ENCODE data around the gene MPZL3.

Gene MPZL3

DNA sequence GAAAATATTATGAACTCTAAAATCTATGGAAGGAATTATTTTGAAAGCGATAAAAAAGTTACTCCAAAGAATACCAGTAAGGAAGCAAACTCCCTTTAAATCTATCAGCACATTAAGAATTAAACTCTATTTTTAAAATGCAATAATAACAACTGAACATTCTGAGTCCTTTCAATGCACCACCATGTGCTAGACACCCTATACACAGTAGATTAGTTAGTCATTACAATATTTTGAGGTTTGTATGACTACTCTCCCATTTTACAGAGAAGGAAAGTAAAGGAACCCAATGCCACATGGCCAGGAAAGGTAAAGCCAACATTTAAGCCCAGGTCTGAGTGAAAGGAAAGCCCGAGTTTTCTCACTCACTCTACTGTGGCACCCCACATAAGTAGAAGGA is 45.1 kb downstream of the MPZL3 start:
- TF ChIP-seq, protein P1, sequence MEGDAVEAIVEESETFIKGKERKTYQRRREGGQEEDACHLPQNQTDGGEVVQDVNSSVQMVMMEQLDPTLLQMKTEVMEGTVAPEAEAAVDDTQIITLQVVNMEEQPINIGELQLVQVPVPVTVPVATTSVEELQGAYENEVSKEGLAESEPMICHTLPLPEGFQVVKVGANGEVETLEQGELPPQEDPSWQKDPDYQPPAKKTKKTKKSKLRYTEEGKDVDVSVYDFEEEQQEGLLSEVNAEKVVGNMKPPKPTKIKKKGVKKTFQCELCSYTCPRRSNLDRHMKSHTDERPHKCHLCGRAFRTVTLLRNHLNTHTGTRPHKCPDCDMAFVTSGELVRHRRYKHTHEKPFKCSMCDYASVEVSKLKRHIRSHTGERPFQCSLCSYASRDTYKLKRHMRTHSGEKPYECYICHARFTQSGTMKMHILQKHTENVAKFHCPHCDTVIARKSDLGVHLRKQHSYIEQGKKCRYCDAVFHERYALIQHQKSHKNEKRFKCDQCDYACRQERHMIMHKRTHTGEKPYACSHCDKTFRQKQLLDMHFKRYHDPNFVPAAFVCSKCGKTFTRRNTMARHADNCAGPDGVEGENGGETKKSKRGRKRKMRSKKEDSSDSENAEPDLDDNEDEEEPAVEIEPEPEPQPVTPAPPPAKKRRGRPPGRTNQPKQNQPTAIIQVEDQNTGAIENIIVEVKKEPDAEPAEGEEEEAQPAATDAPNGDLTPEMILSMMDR (IDR thresholded peaks at IDR 0.05), result no peak
- TF ChIP-seq ZFX (IDR thresholded peaks at IDR 0.05; ENCODE audit: borderline replicate concordance), result no peak
- no peak overlapping the region for H3K27ac ChIP-seq

DNA sequence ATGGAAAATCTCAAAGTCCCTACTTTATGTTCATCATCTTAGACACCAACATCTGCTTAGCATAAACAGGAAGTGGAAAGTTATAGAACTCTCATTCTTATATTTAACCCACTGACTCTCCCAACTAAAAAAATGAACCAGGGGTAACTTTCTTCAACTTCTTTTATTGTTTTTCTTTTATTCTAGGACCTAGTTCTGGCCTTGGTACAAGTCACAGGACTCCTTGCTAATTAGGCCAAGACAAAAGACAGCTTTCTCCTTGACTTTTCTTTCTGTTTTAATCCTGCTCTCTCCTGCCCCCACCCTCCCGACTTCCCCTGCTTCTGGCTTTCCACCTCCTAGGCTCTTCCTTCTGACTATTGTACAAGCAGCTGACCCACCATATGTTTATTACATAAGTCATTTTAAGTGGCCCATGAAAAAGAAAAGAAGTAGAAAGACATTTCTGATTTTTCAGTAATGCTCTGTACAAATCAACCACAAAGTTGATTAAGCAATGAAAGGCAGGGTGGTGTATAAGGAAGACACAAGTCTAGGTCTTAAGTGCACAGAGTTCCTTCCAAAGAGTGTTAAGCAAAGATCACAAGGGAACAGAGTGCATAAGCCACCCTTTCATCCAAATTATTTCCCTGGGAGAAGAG is 45.7 kb downstream of the MPZL3 start:
- H3K27ac ChIP-seq, result no peak overlapping the region
- TF ChIP-seq, protein P1 (IDR thresholded peaks at IDR 0.05), result no peak
- no peak for TF ChIP-seq ZFX (IDR thresholded peaks at IDR 0.05; ENCODE audit: borderline replicate concordance)

DNA sequence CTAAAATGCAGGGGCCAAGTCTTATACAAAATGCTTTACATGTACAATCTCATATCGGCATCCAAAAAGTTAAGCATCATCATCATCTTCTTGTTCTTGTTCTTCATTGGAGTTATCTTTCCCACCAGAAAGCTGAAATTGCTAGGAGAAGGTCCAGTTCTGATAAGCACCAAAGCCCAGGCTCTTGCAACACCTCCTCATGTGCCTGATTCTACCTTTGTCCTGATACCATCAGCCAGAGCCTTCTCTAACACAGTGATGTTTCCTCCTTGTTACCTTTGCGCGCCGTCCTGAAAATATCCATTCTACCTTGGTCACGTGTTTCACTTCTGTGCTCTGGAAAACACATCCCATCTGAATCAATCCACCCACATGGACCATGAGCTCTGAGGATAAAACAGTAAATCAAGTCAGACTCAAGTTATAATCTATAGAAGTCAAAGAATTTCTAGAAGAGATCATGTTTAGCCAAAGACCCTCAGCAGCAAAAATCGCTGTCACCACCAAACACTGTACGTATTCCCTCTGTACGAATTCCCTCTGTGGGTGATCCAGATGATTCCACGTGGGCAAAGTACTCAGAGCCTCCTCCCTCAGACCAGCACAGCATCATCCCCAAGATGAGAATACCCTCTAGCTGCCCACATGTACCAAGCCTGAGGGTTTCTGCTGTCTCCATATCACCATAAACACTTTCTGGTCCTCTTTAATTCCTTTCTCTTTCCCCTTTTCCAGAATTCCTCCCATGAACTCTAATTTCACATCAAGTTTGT is 46.4 kb downstream of the MPZL3 start:
- TF ChIP-seq ZFX (IDR thresholded peaks at IDR 0.05; ENCODE audit: borderline replicate concordance), result no peak
- TF ChIP-seq, protein P1 (IDR thresholded peaks at IDR 0.05), result no peak

DNA sequence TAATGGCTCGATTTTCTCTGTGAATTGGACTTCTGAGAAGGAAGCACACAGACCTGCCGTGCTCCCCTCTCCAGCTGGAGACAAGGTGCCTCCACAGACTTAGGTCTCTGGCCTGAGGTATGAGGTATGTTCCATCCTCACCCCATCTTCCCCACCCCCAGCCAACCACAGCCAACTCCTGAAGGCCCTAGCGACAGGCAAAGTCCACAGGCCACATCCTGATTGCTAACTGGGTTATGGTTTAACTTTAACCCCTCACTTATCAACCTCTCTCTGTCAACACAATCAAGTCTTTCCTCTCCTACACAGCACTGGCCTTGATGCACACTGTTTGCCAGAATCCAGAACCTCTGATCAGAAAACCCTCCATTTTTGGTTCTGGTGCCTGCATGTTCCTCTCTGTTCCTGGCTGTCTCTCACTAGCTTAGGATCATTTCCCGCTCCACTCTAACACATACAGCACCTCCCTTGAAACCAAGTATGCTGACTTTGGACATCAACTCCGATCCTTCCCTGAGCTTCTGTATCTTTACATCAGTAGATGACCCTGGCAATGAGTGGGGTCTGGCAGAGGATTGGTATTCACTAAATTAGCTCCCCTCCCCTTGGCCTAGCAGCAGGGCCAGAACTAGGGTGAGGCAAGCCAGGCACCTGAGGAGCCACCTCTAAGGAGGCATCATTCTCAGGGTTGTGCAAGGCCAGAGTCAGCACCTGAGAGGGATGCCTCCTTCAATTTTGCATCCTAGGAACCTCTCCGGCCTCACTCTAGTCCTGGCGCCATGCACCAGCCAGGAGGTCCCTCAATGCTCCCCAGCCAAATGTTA is 49.4 kb downstream of the MPZL3 start:
- TF ChIP-seq, protein P1 (IDR thresholded peaks at IDR 0.05), result no peak
- TF ChIP-seq ZFX (IDR thresholded peaks at IDR 0.05; ENCODE audit: borderline replicate concordance), result no peak
- H3K27ac ChIP-seq, result no peak overlapping the region

More for the DNA sequence above, 46.4 kb downstream of the MPZL3 start:
- H3K27ac ChIP-seq, result no peak overlapping the region

DNA sequence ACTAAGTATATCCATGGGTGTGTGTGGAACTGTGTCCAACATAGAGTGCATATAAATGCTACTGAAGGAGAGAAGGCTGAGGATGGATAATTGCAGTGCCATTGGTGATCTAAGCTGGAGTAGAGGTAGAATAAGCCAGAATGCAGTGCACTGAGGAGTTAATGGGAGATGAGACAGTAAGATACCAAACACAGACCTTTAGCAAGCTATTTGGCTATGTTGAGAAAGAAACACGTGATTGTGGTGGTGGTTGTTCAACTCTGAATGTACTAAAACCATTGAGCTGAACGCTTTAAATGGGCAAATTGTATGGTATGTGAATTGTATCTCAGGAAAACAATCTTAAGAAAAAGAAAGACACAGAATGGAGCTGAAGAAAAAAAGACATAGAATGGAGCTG is 50.2 kb downstream of the MPZL3 start:
- TF ChIP-seq ZFX (IDR thresholded peaks at IDR 0.05; ENCODE audit: borderline replicate concordance), result no peak
- TF ChIP-seq, protein P1 (IDR thresholded peaks at IDR 0.05), result no peak
- no peak overlapping the region for H3K27ac ChIP-seq

DNA sequence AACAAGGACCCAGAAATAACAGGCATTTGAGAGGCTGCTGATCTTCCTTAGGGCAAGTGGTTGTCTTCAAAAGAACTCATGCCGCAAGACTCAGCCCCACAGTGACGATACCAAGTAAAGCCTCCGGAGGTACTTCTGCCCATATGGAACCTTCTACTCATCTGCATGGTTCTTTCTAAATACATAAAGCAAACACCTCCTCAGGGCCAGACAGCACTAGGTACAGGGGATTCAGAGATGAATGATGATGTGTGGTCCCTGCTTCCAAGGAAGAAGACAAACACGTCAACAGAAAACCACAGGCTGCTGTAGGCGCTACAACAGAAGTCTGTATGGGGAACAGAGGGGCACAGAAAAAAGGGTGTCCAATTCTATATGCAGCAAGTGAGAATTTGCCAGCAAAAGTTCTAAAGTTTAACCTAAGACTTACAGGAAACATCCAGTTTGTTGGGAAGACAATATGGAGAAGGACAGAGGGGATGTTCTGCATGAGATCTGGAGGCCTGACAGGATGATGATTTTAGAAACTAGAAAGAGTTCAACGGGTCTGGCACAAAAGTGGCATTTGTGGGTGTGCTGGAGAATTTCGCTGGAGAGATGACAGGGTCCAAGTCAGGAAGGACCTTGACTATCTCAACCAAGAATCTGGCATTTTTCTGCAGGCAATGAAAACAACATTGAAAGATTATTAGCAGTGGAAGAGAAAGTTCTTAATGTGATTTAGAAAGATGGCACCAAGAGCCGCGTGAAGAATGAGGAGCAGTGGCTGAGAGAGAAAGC is 51.1 kb downstream of the MPZL3 start:
- TF ChIP-seq ZFX (IDR thresholded peaks at IDR 0.05; ENCODE audit: borderline replicate concordance), result no peak
- TF ChIP-seq, protein P1 (IDR thresholded peaks at IDR 0.05), result no peak
- H3K27ac ChIP-seq, result no peak overlapping the region
